ENCODE measurements around the gene R3HCC1L. TPM values are rescaled to one million over a fixed set of nuclear protein-coding genes. Genes with fewer than 3 reads are reported as not detected.
A peak's percentile ranks its signal among the peaks of the same experiment; 100 is the strongest.

Gene R3HCC1L
- total RNA-seq, 1 experiment from 2014 or later: 6.3 TPM

DNA sequence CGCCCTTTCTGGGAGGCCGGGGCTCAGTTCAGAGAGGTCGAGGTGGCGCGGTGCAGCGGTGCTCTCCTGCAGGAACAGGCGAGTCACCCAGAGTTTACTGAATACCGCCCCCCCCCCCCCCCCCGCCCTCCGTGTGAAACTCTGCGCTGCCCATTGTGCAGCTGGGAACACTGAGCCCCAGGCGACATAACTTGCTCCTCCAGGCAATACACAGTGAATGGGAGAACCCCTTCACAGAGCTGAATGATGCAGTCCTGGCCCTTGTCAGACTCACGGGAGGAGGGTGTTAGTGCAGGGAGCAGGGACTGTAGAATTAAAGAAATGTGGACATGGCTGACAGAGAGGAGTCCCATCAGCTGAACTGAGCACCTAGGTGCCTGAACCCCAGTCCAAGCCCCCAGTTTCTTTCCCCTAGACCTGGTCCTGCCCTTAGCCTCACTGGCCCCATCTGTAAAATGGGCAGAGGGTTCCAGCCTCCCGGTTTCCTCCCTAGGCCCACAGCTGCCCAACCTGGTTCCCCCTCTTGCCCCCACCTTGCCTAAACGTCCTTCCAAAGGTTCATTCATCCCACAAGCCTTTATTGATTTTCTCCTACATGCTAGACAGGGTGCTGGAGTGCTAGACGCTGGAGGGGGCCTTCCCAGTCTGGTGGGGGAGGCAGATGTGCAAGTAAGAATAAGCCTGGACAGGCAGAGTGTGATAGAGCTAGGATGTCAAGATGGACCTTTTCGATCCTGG, 134.4 kb downstream of the R3HCC1L start:
- Histone ChIP-seq H3K4me3 (no peak overlapping the region), H3K9me3 (no peaks in the 10 kb centered on the region), H3K36me3 (no peaks in the 10 kb centered on the region), H3K27me3 (no peaks in the 10 kb centered on the region)
- DNase-seq: no peak

DNA sequence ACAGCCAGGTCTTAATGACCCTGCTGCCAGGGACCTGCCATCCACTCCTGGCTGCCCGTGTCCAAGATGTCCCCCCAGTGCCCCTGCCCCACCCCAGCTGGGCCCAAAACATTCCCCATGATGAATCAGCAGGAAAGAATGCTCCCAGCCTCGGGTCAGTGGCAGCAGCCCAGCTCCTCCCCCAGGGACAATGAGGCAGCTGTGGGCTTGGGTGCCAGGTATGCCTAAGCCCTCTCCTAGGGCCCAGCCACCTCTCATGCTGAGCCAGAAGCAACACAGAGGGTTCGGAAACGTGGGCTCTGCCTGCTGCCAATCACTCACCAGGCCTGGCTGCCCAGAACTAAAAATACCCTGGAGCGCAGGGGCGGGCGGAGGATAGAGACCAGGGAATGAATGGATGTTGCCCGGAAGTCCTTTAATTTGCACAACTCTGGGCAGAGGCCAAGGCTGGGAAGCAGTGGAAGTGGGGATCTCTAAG, 135.0 kb downstream of the R3HCC1L start:
- DNase-seq: peak; percentile 96
- no peak overlapping the region for H3K4me3 ChIP-seq
- no peaks in the 10 kb centered on the region for H3K27me3 ChIP-seq
- no peaks in the 10 kb centered on the region for H3K9me3 ChIP-seq
- H3K36me3 ChIP-seq: no peaks in the 10 kb centered on the region

GRCh38 chr10:98270073-98270740, 135.8 kb downstream of the R3HCC1L start:
- Histone ChIP-seq H3K9me3 (no peaks in the 10 kb centered on the region), H3K4me3 (no peak overlapping the region), H3K36me3 (no peaks in the 10 kb centered on the region), H3K27me3 (no peaks in the 10 kb centered on the region)
- no peak for DNase-seq

DNA sequence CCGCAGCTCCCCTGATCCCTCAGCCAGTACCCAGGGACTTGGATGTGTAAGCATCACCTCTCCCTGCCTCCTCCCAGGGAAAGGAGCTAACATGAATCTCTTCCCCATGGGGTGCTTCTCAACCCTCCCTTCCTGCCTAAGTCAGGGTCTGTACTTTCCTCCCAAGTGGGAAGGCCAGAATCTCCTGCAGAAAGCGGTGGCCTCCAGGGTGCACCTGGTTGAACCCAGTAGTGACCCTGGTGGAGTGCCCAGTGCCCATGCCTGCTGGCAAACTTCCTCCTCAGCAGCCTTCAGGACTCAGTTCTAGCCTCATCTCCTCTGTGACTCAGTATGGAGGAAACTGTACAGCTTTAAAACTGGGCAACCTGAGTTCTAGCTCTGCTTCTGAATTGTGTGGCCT, 136.3 kb downstream of the R3HCC1L start:
- DNase-seq: no peak
- Histone ChIP-seq H3K4me3 (no peak overlapping the region), H3K36me3 (no peaks in the 10 kb centered on the region), H3K9me3 (no peaks in the 10 kb centered on the region), H3K27me3 (no peaks in the 10 kb centered on the region)

- no peak for DNase-seq
- Histone ChIP-seq H3K27me3 (no peaks in the 10 kb centered on the region), H3K4me3 (no peak overlapping the region), H3K36me3 (no peaks in the 10 kb centered on the region), H3K9me3 (no peaks in the 10 kb centered on the region)
Observed at GRCh38 chr10:98272245-98272644, 137.8 kb downstream of the R3HCC1L start.

- no peaks in the 10 kb centered on the region for H3K9me3 ChIP-seq
- no peaks in the 10 kb centered on the region for H3K27me3 ChIP-seq
- DNase-seq: no peak
- H3K36me3 ChIP-seq: no peaks in the 10 kb centered on the region
- H3K4me3 ChIP-seq: no peak overlapping the region
Observed at GRCh38 chr10:98272656-98273055, 138.2 kb downstream of the R3HCC1L start.

DNA sequence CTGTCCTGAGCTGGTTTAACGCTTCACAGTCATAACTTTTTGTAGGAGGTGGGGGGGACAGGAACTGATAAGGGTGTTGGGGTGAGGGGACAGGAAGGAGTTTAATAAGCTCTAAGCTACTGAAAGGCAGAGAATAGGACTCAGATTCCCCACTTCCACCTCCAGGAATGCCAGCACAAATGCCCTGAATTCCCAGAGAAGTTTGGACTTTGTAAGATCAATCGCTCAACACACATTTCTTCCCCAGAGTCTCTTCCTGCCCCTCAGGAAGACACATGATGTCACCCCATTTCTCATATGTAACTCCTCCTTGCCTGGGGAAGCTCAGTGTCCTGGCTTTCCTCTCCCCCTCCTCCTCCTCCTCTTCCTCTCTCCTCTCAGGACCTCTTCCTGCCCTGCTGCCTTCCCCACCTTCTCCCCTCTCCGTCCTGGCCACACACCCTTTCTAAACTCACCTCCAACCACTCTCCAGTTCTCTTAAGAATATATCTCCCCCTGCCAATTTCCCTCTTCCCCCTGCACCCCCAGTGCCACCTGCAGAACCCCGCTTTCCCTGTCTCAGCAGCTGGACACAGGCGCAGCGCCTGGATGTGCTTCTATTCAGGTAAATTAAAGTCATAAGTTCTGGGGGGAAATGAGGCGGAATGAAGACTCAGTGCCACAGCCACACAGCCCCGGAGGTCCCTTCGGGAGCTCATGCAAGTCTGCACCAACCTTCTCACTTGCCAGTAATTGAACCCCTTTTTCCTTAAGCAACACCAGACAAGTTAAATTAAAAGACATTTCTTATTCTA, 138.8 kb downstream of the R3HCC1L start:
- H3K9me3 ChIP-seq: no peaks in the 10 kb centered on the region
- no peaks in the 10 kb centered on the region for H3K27me3 ChIP-seq
- no peaks in the 10 kb centered on the region for H3K36me3 ChIP-seq
- DNase-seq: no peak
- H3K4me3 ChIP-seq: no peak overlapping the region

DNA sequence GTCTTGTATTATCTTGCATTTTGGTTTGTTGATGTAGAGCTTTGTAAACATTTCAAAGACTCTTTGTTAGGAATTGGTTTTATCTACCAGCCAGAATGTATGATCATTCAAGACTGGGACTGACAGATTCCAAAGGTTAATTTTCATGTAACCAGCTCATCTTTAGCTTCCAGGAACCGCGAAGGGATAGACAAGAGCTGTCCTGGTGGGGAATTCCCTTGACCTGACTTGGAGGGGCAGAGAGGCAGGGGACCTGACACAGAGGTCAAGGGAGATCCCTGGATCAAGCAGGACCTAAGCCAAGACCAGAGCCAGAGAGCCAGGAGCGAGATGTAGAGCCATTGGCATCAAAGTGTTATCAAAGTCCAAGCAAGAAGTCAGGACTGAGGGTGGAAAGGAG, 140.1 kb downstream of the R3HCC1L start:
- Histone ChIP-seq H3K36me3 (no peaks in the 10 kb centered on the region), H3K9me3 (no peaks in the 10 kb centered on the region), H3K4me3 (no peak overlapping the region), H3K27me3 (no peaks in the 10 kb centered on the region)
- no peak for DNase-seq

DNA sequence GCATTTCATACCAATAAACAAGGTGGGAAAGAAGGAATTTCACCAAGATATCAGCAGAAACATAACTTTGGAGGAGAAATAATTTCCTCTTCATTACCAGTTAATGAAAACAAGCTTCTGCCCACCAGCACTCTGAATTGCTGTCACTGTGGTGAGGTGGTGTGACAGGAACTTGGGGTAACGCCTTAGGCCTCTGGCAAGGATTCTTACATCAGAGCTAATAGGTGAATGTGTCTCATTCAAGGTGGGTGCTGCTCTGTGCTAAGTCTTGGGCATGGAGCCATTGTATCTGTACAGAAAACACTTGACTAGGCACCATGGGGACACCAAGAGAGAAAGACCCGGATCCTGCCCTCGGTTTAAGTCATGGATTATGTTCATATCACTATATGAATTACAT, 141.9 kb downstream of the R3HCC1L start:
- Histone ChIP-seq H3K27me3 (no peaks in the 10 kb centered on the region; the same call in 1 of the 2 replicates), H3K36me3 (no peaks in the 10 kb centered on the region), H3K4me3 (no peak overlapping the region), H3K9me3 (no peaks in the 10 kb centered on the region)
- no peak for DNase-seq

GRCh38 chr10:98285416-98285815, 151.0 kb downstream of the R3HCC1L start:
- Histone ChIP-seq H3K27me3 (no peaks in the 10 kb centered on the region; the same call in 1 of the 2 replicates), H3K36me3 (no peaks in the 10 kb centered on the region), H3K4me3 (no peak overlapping the region), H3K9me3 (no peaks in the 10 kb centered on the region)
- DNase-seq: no peak

DNA sequence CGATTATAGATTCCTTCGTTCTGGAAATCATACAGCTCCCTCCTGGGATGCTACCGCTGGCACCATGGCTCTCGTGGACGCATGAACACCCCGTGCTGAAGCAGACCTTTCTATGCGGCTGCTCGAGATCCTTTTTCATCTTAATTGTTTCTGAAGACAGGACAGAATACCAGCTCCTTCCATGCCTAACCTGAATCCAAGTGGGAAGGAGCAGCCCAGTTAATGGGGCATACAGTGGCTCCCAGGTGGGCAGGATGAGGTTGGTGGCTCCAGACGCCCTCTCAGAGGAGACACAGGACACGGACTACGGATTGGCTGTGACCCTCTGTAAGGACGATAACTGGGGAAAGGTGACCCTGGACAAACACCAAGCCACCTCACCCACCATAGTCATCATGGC, 152.0 kb downstream of the R3HCC1L start:
- Histone ChIP-seq H3K27me3 (no peaks in the 10 kb centered on the region), H3K36me3 (no peaks in the 10 kb centered on the region), H3K9me3 (no peaks in the 10 kb centered on the region), H3K4me3 (no peak overlapping the region)
- no peak for DNase-seq

DNA sequence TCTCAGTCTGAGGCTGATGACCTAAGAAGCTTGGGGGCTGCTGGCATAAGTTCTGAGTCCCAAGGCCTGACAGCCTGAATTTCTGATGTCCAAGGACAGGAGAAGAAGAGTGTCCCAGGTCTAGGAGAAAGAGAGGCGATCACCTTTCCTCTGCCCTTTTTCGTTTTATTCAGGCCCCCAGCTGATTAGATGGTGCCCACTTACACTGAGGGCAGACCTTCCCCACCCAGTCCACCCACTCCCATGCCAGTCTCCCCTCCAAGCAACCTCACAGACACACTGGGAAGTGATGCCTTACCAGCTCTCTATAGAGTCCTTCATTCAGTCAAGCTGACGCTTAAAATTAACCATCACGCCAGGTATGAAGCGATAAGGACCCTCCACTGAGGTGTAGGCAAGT, 152.9 kb downstream of the R3HCC1L start:
- Histone ChIP-seq H3K4me3 (no peak overlapping the region), H3K27me3 (no peaks in the 10 kb centered on the region), H3K36me3 (no peaks in the 10 kb centered on the region), H3K9me3 (no peaks in the 10 kb centered on the region)
- no peak for DNase-seq

DNA sequence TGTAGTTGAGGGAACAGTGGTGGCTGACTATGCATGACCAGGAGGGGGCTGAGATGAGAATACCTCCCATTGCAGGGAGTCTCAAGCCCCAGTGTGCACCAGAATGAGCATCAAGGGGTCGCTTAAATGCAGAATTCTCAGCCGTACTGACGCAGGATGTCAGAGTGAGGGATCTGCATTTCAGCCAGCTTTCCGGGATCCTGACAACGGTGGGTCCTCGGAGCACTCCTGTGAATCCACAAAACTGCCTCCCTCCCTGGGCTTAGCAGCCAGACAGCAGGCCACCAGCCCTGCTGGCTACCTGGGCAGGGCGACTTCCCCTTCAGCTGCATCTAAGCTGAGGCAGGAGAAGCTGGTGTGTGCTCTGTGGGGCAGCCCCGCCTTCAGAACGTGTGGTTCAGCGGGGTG, 155.3 kb downstream of the R3HCC1L start:
- no peak for DNase-seq
- H3K27me3 ChIP-seq: no peaks in the 10 kb centered on the region
- no peaks in the 10 kb centered on the region for H3K36me3 ChIP-seq
- H3K9me3 ChIP-seq: no peaks in the 10 kb centered on the region
- H3K4me3 ChIP-seq: no peak overlapping the region

DNA sequence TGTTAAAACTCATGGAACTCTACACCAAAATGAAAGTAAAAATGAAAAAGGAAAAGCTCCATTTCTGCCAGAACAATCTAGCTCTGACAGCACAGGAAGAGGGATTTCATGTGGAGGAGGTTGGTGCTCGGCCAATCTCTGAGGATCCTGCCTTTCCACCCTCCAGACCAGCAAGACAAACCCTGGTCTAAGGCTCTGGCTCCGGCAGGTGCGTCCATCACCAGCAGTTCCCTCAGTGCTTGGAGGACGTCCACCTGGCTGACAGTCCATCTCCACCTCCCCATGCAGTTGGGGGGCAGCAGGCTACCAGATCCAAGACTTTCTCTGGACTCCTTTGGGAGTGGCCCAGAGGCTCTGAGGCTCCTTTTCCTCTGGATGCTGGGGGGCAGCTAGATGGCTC, 158.5 kb downstream of the R3HCC1L start:
- Histone ChIP-seq H3K4me3 (no peak overlapping the region), H3K9me3 (no peaks in the 10 kb centered on the region), H3K27me3 (no peaks in the 10 kb centered on the region), H3K36me3 (no peaks in the 10 kb centered on the region)
- DNase-seq: no peak

DNA sequence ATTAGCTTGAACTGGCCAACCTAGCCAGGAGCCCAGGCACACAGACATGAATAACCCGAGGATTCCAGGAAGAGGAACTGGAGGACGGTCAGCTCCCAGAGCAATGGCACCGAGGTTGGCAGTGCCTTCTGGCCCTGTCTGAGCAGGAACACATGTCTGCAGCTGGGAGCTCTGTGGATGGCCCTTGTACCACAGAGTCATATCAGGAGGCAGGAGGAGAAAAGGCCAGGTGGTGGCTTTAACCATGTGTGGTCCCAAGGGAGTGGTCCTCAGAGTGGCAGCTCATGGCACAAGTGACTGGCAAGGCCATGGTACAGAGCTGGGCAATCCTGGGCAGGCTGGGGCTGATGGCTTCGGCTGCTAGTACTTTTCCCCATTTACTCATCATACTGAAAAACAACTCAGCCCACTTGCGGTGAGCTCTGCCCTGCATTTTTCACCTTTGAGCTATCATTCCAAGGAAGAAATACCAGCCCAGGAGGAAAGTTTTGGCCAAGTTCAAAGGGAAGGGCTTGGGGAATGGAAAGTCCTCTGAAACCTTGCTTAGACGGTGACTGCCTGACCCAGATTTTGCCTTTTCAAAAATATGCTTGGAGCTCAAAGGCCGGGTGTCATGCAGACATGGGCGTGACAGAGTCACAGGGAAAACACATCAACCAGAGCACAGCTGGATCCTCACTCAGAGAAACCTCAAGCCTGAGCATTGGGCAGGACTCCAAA, 159.3 kb downstream of the R3HCC1L start:
- Histone ChIP-seq H3K36me3 (no peaks in the 10 kb centered on the region), H3K27me3 (no peaks in the 10 kb centered on the region), H3K4me3 (no peak overlapping the region), H3K9me3 (no peaks in the 10 kb centered on the region)
- no peak for DNase-seq

GRCh38 chr10:98294270-98294627, 159.8 kb downstream of the R3HCC1L start:
- no peak for DNase-seq
- Histone ChIP-seq H3K27me3 (no peaks in the 10 kb centered on the region), H3K36me3 (no peaks in the 10 kb centered on the region), H3K9me3 (no peaks in the 10 kb centered on the region), H3K4me3 (no peak overlapping the region)
